Neuronal stem cell (in vitro differentiated cells): ENCODE measurements around the gene DCLK2.

Source experiments
- DNase-seq: peaks from one replicate; pipeline ENCODE4 v3.0.0-alpha.2; 2013; ENCODE audit warnings: low spot score
- H2AFZ ChIP-seq: one replicate; pipeline ENCODE4 v1.6.1; 2013; ENCODE audit warnings: mild to moderate bottlenecking, low read length, inconsistent platforms
- H2AK5ac ChIP-seq: 2 replicates; pipeline ENCODE4 v1.6.1; 2013; ENCODE audit warnings: low read depth, mild to moderate bottlenecking, inconsistent platforms, low read length, moderate library complexity, mixed read lengths
- H2BK120ac ChIP-seq: 2 replicates; pipeline ENCODE4 v1.6.1; 2013; ENCODE audit warnings: low read depth, mild to moderate bottlenecking, inconsistent platforms, low read length, moderate library complexity, mixed read lengths
- H2BK12ac ChIP-seq: one replicate; pipeline ENCODE4 v1.6.1; 2013; ENCODE audit warnings: low read length, inconsistent platforms
- H2BK15ac ChIP-seq: 2 replicates; pipeline ENCODE4 v1.6.1; 2013; ENCODE audit warnings: mild to moderate bottlenecking, low read length, inconsistent platforms, mixed read lengths
- H2BK5ac ChIP-seq: one replicate; pipeline ENCODE4 v1.6.1; 2013; ENCODE audit warnings: inconsistent platforms, mild to moderate bottlenecking, low read length, moderate library complexity
- H3K14ac ChIP-seq: one replicate; pipeline ENCODE4 v1.6.1; 2013; ENCODE audit warnings: low read length, inconsistent platforms
- H3K18ac ChIP-seq: 2 replicates; pipeline ENCODE4 v1.6.1; 2013; ENCODE audit warnings: low read length, inconsistent platforms
- H3K23ac ChIP-seq: 2 replicates; pipeline ENCODE4 v1.6.1; 2013; ENCODE audit warnings: low read depth, mild to moderate bottlenecking, mixed read lengths, low read length, inconsistent platforms; ENCODE audit not compliant: poor library complexity
- H3K27ac ChIP-seq: replicated peaks from 3 replicates; pipeline ENCODE4 v1.5.1; 2013; ENCODE audit warnings: low read length, inconsistent platforms
- H3K27me3 ChIP-seq, 3 experiments: 2 replicates each; pipeline ENCODE4 v1.6.1; 2013; ENCODE audit warnings: low read length in 3 of 3, mild to moderate bottlenecking in 2 of 3, inconsistent platforms in 1 of 3, low read depth in 1 of 3, mixed read lengths in 1 of 3, moderate library complexity in 1 of 3; ENCODE audit not compliant: control insufficient read depth in 3 of 3, insufficient read depth in 3 of 3
- H3K36me3 ChIP-seq, 2 donors: replicated peaks in 1 of 2; 2 replicates each; pipeline ENCODE4 v1.6.1; 2013; ENCODE audit warnings: low read length in 2 of 2; ENCODE audit not compliant: control insufficient read depth in 2 of 2, insufficient read depth in 2 of 2
- H3K4ac ChIP-seq: 2 replicates; pipeline ENCODE4 v1.6.1; 2013; ENCODE audit warnings: inconsistent platforms, mild to moderate bottlenecking, low read length, moderate library complexity
- H3K4me1 ChIP-seq, 2 donors: 1 replicate in 1 of 2; 2 replicates in 1 of 2; pipeline ENCODE4 v1.6.1; 2013; ENCODE audit warnings: low read length in 2 of 2, low read depth in 1 of 2; ENCODE audit not compliant: control insufficient read depth in 2 of 2, insufficient read depth in 1 of 2
- H3K4me2 ChIP-seq: one replicate; pipeline ENCODE4 v1.6.1; 2013; ENCODE audit warnings: mild to moderate bottlenecking, low read length, inconsistent platforms; ENCODE audit not compliant: insufficient read depth, poor library complexity, severe bottlenecking
- H3K4me3 ChIP-seq, 2 donors: 2 replicates each; pipeline ENCODE4 v1.5.1; 2013; ENCODE audit warnings: low read length in 2 of 2, mild to moderate bottlenecking in 2 of 2, inconsistent platforms in 1 of 2, moderate library complexity in 1 of 2
- H3K79me1 ChIP-seq: one replicate; pipeline ENCODE4 v1.6.1; 2013; ENCODE audit warnings: low read depth, mild to moderate bottlenecking, inconsistent platforms, low read length, moderate library complexity
- H3K9ac ChIP-seq: one replicate; pipeline ENCODE4 v1.6.1; 2013; ENCODE audit warnings: mild to moderate bottlenecking, low read depth, low read length, inconsistent platforms; ENCODE audit not compliant: poor library complexity
- H3K9me3 ChIP-seq, 2 donors: replicated peaks in 1 of 2; 2 replicates each; pipeline versions ENCODE3 to v1.6.1; 2013; ENCODE audit warnings: low read length in 2 of 2, mild to moderate bottlenecking in 2 of 2, inconsistent platforms in 1 of 2, low read depth in 1 of 2, mixed read lengths in 1 of 2, moderate library complexity in 1 of 2; ENCODE audit not compliant: control insufficient read depth in 2 of 2, insufficient read depth in 1 of 2
- H4K8ac ChIP-seq: one replicate; pipeline ENCODE4 v1.6.1; 2013; ENCODE audit warnings: low read depth, mild to moderate bottlenecking, inconsistent platforms, low read length, moderate library complexity
- H4K91ac ChIP-seq: one replicate; pipeline ENCODE4 v1.6.1; 2013; ENCODE audit warnings: low read length, low read depth, mild to moderate bottlenecking, inconsistent platforms; ENCODE audit not compliant: poor library complexity
- WGBS, 2 donors: extraction: QIAGEN DNeasy Blood & Tissue Kit; methylation state at CpG; one replicate each; pipeline ENCODE4 v1.1.7; 2013; ENCODE audit warnings: missing lambda C conversion rate in 2 of 2, mixed read lengths in 1 of 2; ENCODE audit not compliant: insufficient read length in 2 of 2, insufficient replicate concordance in 1 of 2; ENCODE audit errors: extremely low coverage in 2 of 2; 5-methylcytosine and 5-hydroxymethylcytosine counted together

Gene DCLK2

DNA sequence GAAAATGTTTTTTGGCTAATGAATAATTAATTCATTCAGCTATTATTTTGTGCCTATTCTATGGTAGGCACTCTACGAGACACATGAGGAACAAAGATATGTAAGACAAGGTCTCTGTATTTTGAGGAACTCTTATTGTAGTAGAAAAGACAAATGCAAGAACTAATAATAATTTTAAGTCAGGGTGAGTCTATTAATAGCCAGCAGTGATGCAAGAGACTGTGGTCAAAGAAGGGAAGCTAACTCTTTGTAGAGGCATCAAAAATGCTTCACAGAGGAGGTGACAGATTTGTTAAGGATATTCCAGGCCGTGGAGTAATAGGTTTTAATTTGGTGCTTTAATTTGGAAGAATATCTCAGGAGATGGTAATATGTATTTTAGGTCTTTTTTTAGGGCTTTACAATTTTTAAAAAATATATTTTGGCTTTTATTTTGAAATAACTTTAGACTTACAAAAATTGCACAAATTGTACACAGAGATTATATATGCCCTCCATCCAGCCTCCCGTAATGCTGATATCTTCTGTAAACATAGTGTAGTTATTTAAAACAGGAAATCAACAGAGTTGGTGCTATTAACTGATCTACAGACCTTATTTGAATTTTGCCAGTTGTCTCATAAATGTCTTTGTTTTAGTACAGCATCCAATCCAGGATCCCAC lies 48.1 kb downstream of the DCLK2 start:
- H3K79me1 ChIP-seq: no peaks in the 10 kb centered on the region
- no peak overlapping the region for H3K4ac ChIP-seq

DNA sequence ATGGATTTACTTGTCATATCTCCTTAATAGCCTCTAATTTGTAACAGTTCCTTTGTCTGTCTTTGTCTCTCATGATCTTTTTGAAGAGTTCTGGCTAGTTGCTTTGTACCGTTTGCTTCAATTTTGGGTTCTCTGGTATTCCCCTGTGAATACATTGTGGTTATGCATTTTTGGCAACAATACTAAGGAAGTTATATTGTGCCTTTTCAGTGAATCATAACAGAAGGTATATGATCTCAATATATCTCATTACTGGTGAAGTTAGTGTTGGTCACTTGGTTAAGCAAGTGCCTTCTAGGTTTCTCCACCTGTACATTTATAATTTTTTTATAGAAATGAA lies 48.6 kb downstream of the DCLK2 start:
- Histone ChIP-seq H3K79me1 (peaks cover under 1% of the 10 kb centered on the region), H3K27ac (no peak overlapping the region), H3K4ac (no peak overlapping the region), H3K14ac (no peak overlapping the region), H3K9me3 (peaks cover 0 to 8% of the 10 kb centered on the region in 2 donors), H3K18ac (no peak overlapping the region), H3K4me2 (no peak overlapping the region), H2AK5ac (no peak overlapping the region), H2BK15ac (no peak overlapping the region), H2BK12ac (no peak overlapping the region), H2BK120ac (no peak overlapping the region), H3K9ac (no peak overlapping the region), H3K4me1 (no peaks in the 10 kb centered on the region), H2AFZ (no peak overlapping the region), H2BK5ac (no peak overlapping the region), H4K8ac (no peak overlapping the region), H3K4me3 (no peak overlapping the region), H4K91ac (no peak overlapping the region), H3K23ac (no peak overlapping the region), H3K27me3 (no peaks in the 10 kb centered on the region), H3K36me3 (peaks cover 0 to 7% of the 10 kb centered on the region in 2 donors)
- WGBS, 2 donors: no CpG with 5 or more reads among the region's 1 CpG
- DNase-seq: no peak

More for the DNA sequence above, 48.1 kb downstream of the DCLK2 start:
- H4K8ac ChIP-seq: no peak overlapping the region
- H3K23ac ChIP-seq: no peak overlapping the region
- no peak overlapping the region for H2BK15ac ChIP-seq
- no peaks in the 10 kb centered on the region for H3K27me3 ChIP-seq
- H3K4me3 ChIP-seq: no peak overlapping the region
- no peak overlapping the region for H2BK5ac ChIP-seq
- no peak overlapping the region for H2BK12ac ChIP-seq
- no CpG with 5 or more reads among the region's 3 CpGs for WGBS, 2 donors
- H2AK5ac ChIP-seq: no peak overlapping the region
- H3K18ac ChIP-seq: no peak overlapping the region
- no peak overlapping the region for H4K91ac ChIP-seq
- no peaks in the 10 kb centered on the region for H3K4me1 ChIP-seq
- H3K9ac ChIP-seq: no peak overlapping the region
- H3K9me3 ChIP-seq: peaks cover 0 to 13% of the 10 kb centered on the region in 2 donors
- no peak overlapping the region for H3K14ac ChIP-seq
- no peak overlapping the region for H2AFZ ChIP-seq
- H2BK120ac ChIP-seq: no peak overlapping the region
- no peak overlapping the region for H3K4me2 ChIP-seq
- H3K27ac ChIP-seq: no peak overlapping the region
- no peak for DNase-seq
- peaks cover 0 to 12% of the 10 kb centered on the region in 2 donors for H3K36me3 ChIP-seq

DNA sequence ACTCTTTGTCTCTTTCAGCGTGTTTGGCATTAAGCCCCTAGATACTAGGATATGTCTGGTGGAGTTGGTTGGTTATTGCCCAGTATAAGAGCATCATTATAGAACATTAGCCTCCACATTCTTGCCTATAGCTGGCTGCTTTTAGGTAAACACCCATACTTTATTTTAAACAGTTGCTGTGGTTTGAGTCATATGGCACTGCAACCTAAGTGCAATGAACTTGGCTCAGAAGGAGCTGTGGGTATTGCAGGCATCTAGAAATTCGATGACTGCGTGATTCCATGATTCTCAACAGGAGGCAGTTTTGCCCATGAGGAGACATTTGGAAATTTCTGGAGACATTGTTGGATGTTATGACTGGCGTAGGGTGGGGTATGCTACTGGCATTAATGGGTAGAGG lies 49.5 kb downstream of the DCLK2 start:
- Histone ChIP-seq H2BK120ac (no peak overlapping the region), H2AK5ac (no peak overlapping the region), H3K4me2 (no peak overlapping the region), H3K18ac (no peak overlapping the region), H3K23ac (no peak overlapping the region), H4K91ac (no peak overlapping the region), H3K79me1 (peaks cover 1% of the 10 kb centered on the region), H4K8ac (no peak overlapping the region), H3K4ac (no peak overlapping the region), H3K9me3 (peaks cover 0 to under 1% of the 10 kb centered on the region in 2 donors), H3K4me1 (no peaks in the 10 kb centered on the region), H3K36me3 (peaks cover 0 to 1% of the 10 kb centered on the region in 2 donors), H3K9ac (no peak overlapping the region), H2AFZ (no peak overlapping the region), H2BK5ac (no peak overlapping the region), H2BK15ac (no peak overlapping the region), H3K27ac (no peak overlapping the region), H3K14ac (no peak overlapping the region), H3K4me3 (no peak overlapping the region), H2BK12ac (no peak overlapping the region), H3K27me3 (no peaks in the 10 kb centered on the region)
- no peak for DNase-seq
- no CpG with 5 or more reads among the region's 4 CpGs for WGBS, 2 donors

DNA sequence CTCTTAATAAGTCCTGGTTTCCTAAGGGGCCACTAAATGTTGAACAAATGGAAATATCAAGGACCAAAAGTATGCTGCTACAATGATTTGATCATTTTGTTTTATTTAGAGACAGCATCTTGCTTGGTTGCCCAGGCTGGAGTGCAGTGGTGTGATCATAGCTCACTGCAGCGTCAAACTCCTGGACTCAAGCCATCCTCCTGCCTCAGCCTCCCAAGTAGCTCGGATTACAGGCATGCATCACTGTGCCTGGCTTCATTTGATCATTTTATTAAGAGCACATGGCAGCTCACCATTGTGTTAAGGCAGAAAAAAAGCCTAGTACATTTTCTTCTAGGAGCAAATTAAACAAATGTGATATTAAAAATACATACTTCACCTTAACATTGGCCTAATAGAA lies 52.7 kb downstream of the DCLK2 start:
- no peak overlapping the region for H3K14ac ChIP-seq
- no peak for DNase-seq
- no peak overlapping the region for H2BK12ac ChIP-seq
- WGBS, 2 donors: no CpG with 5 or more reads among the region's 2 CpGs
- H2BK15ac ChIP-seq: no peak overlapping the region
- no peak overlapping the region for H2BK120ac ChIP-seq
- no peak overlapping the region for H3K27ac ChIP-seq
- H3K18ac ChIP-seq: no peak overlapping the region
- H2AFZ ChIP-seq: no peak overlapping the region
- H3K4me2 ChIP-seq: no peak overlapping the region
- H3K9me3 ChIP-seq: peaks cover 0 to 5% of the 10 kb centered on the region in 2 donors
- no peak overlapping the region for H3K23ac ChIP-seq
- no peak overlapping the region for H4K91ac ChIP-seq
- no peak overlapping the region for H3K9ac ChIP-seq
- H2BK5ac ChIP-seq: no peak overlapping the region
- peaks cover 1% of the 10 kb centered on the region for H3K79me1 ChIP-seq
- no peak overlapping the region for H3K4ac ChIP-seq
- no peaks in the 10 kb centered on the region for H3K27me3 ChIP-seq
- no peak overlapping the region for H2AK5ac ChIP-seq
- peaks cover 0 to 10% of the 10 kb centered on the region in 2 donors for H3K36me3 ChIP-seq
- H4K8ac ChIP-seq: no peak overlapping the region
- H3K4me3 ChIP-seq: no peak overlapping the region
- H3K4me1 ChIP-seq: no peaks in the 10 kb centered on the region
